Left lung (tissue), 10 donors: ENCODE measurements around the gene KIF20B. TPM values are rescaled to one million over a fixed set of nuclear protein-coding genes. Genes with fewer than 3 reads are reported as not detected.

Source experiments
- ATAC-seq: fragments of 200-7000 bp; cut with Tn5 transposase; one replicate; pipeline ENCODE4 v1.9.1; 2020; ENCODE audit warnings: moderate library complexity
- DNase-seq, 4 donors: peaks; one replicate each; pipeline ENCODE4 v3.0.0-alpha.2; 2013 to 2020
- H3K27ac ChIP-seq, 2 donors: fragments of 200-600 bp; sonication (generic) in 1 of 2; one replicate each; pipeline versions ENCODE4 v1.5.0 to v1.8.0; 2020 to 2021
- H3K27me3 ChIP-seq, 2 donors: fragments of 200-600 bp; sonication (generic) in 1 of 2; one replicate each; pipeline versions ENCODE4 v1.5.0 to v1.8.0; 2020 to 2021
- H3K36me3 ChIP-seq, 2 donors: fragments of 200-600 bp; sonication (generic) in 1 of 2; one replicate each; pipeline versions ENCODE4 v1.5.0 to v1.8.0; 2020 to 2021
- H3K4me1 ChIP-seq, 2 donors: fragments of 200-600 bp; one replicate each; pipeline ENCODE4 v1.8.0; 2021
- H3K4me3 ChIP-seq, 2 donors: fragments of 200-600 bp; sonication (generic) in 1 of 2; one replicate each; pipeline versions ENCODE4 v1.5.0 to v1.8.0; 2020 to 2021; ENCODE audit warnings: mild to moderate bottlenecking in 1 of 2
- H3K9me3 ChIP-seq, 2 donors: fragments of 200-600 bp; sonication (generic) in 1 of 2; one replicate each; pipeline versions ENCODE4 v1.5.0 to v1.8.0; 2020 to 2021
- intact Hi-C, 2 donors: fragments of 100-400 bp; cut with DNase I; formaldehyde crosslinking; loops; one replicate each; pipeline versions ENCODE4 v1.11.2 to v1.14.2; 2022
- polyA plus RNA-seq, 6 donors: library from polyadenylated mRNA; unstranded; fragments of 120-200 nt; gene quantifications; one replicate each; pipeline ENCODE4 v1.2.1, GENCODE V29; 2013; ENCODE audit not compliant: insufficient read length in 6 of 6
- total RNA-seq, 2 donors: library from RNA; stranded (reverse); fragmentation: NEBNext Ultra II Directional; extraction: Animal tissue kit (Norgen Biotek cat#: 25700); gene quantifications; one replicate each; pipeline ENCODE4 v1.2.1, GENCODE V29; 2021
- TF ChIP-seq, protein P1 (sequence below), 2 donors: fragments of 200-600 bp; sonication (generic) in 1 of 2; IDR thresholded peaks; one replicate each; pipeline versions ENCODE4 v1.5.0 to v1.8.0; 2021; ENCODE audit warnings: antibody characterized with exemption in 2 of 2
- donor health status: DM: no; HTN: yes; CAD: no.
- donor health status: DM: no; HTN: no; CAD: no.

Gene KIF20B
- total and polyA plus RNA-seq, 8 donors, result 10.0 to 26.9 (median 17.2) TPM

- H3K27me3 ChIP-seq, result no peaks in the 10 kb centered on the region
- no peaks in the 10 kb centered on the region for H3K4me1 ChIP-seq
- intact Hi-C loops, result loop anchor here in 1 of 2 donors (10.0 kb wide), 2 partner anchors 341 to 991 kb away; no protein-coding TSS in a partner anchor
- no peak overlapping the region for H3K27ac ChIP-seq
- TF ChIP-seq, protein P1, sequence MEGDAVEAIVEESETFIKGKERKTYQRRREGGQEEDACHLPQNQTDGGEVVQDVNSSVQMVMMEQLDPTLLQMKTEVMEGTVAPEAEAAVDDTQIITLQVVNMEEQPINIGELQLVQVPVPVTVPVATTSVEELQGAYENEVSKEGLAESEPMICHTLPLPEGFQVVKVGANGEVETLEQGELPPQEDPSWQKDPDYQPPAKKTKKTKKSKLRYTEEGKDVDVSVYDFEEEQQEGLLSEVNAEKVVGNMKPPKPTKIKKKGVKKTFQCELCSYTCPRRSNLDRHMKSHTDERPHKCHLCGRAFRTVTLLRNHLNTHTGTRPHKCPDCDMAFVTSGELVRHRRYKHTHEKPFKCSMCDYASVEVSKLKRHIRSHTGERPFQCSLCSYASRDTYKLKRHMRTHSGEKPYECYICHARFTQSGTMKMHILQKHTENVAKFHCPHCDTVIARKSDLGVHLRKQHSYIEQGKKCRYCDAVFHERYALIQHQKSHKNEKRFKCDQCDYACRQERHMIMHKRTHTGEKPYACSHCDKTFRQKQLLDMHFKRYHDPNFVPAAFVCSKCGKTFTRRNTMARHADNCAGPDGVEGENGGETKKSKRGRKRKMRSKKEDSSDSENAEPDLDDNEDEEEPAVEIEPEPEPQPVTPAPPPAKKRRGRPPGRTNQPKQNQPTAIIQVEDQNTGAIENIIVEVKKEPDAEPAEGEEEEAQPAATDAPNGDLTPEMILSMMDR (IDR thresholded peaks at IDR 0.05), result peak; percentile 69 to 80
- DNase-seq (peak in 2 of 4 donors; percentile 68 to 82), ATAC-seq (peak; percentile 94)
- H3K9me3 ChIP-seq, result no peaks in the 10 kb centered on the region
- no peaks in the 10 kb centered on the region for H3K36me3 ChIP-seq
- H3K4me3 ChIP-seq, result no peak overlapping the region
These were observed 92.4 kb downstream of the KIF20B start for GRCh38 chr10:89793649-89794254.

GRCh38 chr10:89795840-89796239, 94.5 kb downstream of the KIF20B start:
- TF ChIP-seq, protein P1 (IDR thresholded peaks at IDR 0.05), result no peak
- no peaks in the 10 kb centered on the region for H3K9me3 ChIP-seq
- no peak overlapping the region for H3K27ac ChIP-seq
- H3K4me1 ChIP-seq, result no peaks in the 10 kb centered on the region
- intact Hi-C loops, result loop anchor here in 1 of 2 donors (10.0 kb wide), 2 partner anchors 339 to 989 kb away; no protein-coding TSS in a partner anchor
- H3K4me3 ChIP-seq, result no peak overlapping the region
- ATAC-seq (no peak), DNase-seq (no peak)
- no peaks in the 10 kb centered on the region for H3K27me3 ChIP-seq
- H3K36me3 ChIP-seq, result no peaks in the 10 kb centered on the region

GRCh38 chr10:89798092-89798491, 96.7 kb downstream of the KIF20B start:
- no peaks in the 10 kb centered on the region for H3K4me1 ChIP-seq
- no peak for DNase-seq
- H3K9me3 ChIP-seq, result no peaks in the 10 kb centered on the region
- intact Hi-C loops, result loop anchor here in 1 of 2 donors (10.0 kb wide), 2 partner anchors 337 to 987 kb away; no protein-coding TSS in a partner anchor
- ATAC-seq, result no peak
- H3K27me3 ChIP-seq, result no peaks in the 10 kb centered on the region
- TF ChIP-seq, protein P1 (IDR thresholded peaks at IDR 0.05), result no peak
- H3K4me3 ChIP-seq, result no peak overlapping the region
- no peaks in the 10 kb centered on the region for H3K36me3 ChIP-seq
- no peak overlapping the region for H3K27ac ChIP-seq

DNA sequence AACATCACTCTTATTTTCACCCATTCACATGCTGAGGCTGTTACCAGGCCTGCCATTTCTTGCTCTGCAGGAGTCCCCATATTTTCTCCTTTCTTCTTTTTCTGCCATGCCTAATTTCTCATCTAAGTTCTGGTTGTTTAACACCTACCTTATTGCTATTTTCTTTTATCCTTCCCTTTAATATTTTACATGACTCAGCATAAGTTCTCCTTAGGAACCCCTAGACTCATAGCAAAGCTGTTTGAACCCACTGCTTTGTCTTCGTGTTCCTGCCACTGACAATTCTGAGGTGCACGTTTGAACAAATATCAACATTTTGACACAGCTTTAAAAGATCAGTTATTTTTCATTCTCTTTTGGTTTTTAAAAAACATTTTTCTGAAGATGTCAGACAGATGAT, 98.2 kb downstream of the KIF20B start:
- Histone ChIP-seq H3K36me3 (no peaks in the 10 kb centered on the region), H3K4me1 (no peaks in the 10 kb centered on the region), H3K9me3 (no peaks in the 10 kb centered on the region), H3K27me3 (no peaks in the 10 kb centered on the region), H3K4me3 (no peak overlapping the region), H3K27ac (no peak overlapping the region)
- TF ChIP-seq, protein P1 (IDR thresholded peaks at IDR 0.05), result no peak
- ATAC-seq (no peak), DNase-seq (no peak)
- intact Hi-C loops, result loop anchor here in 1 of 2 donors (10.0 kb wide), 2 partner anchors 335 to 985 kb away; no protein-coding TSS in a partner anchor

- Histone ChIP-seq H3K4me1 (no peaks in the 10 kb centered on the region), H3K27ac (no peak overlapping the region), H3K9me3 (no peaks in the 10 kb centered on the region), H3K36me3 (no peaks in the 10 kb centered on the region), H3K27me3 (no peaks in the 10 kb centered on the region), H3K4me3 (no peak overlapping the region)
- intact Hi-C loops, result no loop called here
- TF ChIP-seq, protein P1 (IDR thresholded peaks at IDR 0.05), result no peak
- DNase-seq, result no peak
- no peak for ATAC-seq
These were observed 104.2 kb downstream of the KIF20B start for GRCh38 chr10:89805599-89806013.
